Mucosa of stomach (tissue), 1 donor: ENCODE measurements around the gene NUB1.

Source experiments
- H3K27me3 ChIP-seq: one replicate; pipeline ENCODE4 v1.7.0; 2013; ENCODE audit warnings: mild to moderate bottlenecking, low read length; ENCODE audit not compliant: control insufficient read depth, insufficient read depth
- H3K36me3 ChIP-seq: one replicate; pipeline ENCODE4 v1.7.0; 2013; ENCODE audit warnings: low read length; ENCODE audit not compliant: control insufficient read depth, insufficient read depth
- H3K4me1 ChIP-seq: one replicate; pipeline ENCODE4 v1.7.0; 2013; ENCODE audit warnings: mild to moderate bottlenecking, low read length; ENCODE audit not compliant: control insufficient read depth, insufficient read depth
- H3K4me3 ChIP-seq: one replicate; pipeline ENCODE4 v1.7.0; 2013; ENCODE audit warnings: low read length
- H3K9ac ChIP-seq: one replicate; pipeline ENCODE4 v1.7.0; 2013; ENCODE audit warnings: mild to moderate bottlenecking, low read length, moderate library complexity
- H3K9me3 ChIP-seq: one replicate; pipeline ENCODE4 v1.7.0; 2013; ENCODE audit warnings: mild to moderate bottlenecking, low read length, moderate library complexity; ENCODE audit not compliant: control insufficient read depth
- donor health status: Pancreatic carcinoma.

NUB1 gene

GRCh38 chr7:151382079-151382885 is 40.7 kb downstream of the NUB1 start:
- Histone ChIP-seq H3K27me3 (peaks cover 23% of the 10 kb centered on the region), H3K9me3 (no peaks in the 10 kb centered on the region), H3K36me3 (no peaks in the 10 kb centered on the region), H3K4me1 (no peaks in the 10 kb centered on the region), H3K4me3 (no peak overlapping the region), H3K9ac (no peak overlapping the region)

GRCh38 chr7:151383638-151384351 is 42.2 kb downstream of the NUB1 start:
- Histone ChIP-seq H3K9ac (no peak overlapping the region), H3K36me3 (no peaks in the 10 kb centered on the region), H3K4me1 (no peaks in the 10 kb centered on the region), H3K4me3 (no peak overlapping the region), H3K27me3 (peaks cover 23% of the 10 kb centered on the region), H3K9me3 (no peaks in the 10 kb centered on the region)

GRCh38 chr7:151384352-151384697 is 42.7 kb downstream of the NUB1 start:
- no peak overlapping the region for H3K4me3 ChIP-seq
- no peak overlapping the region for H3K9ac ChIP-seq
- no peaks in the 10 kb centered on the region for H3K36me3 ChIP-seq
- no peaks in the 10 kb centered on the region for H3K4me1 ChIP-seq
- H3K9me3 ChIP-seq, result no peaks in the 10 kb centered on the region
- H3K27me3 ChIP-seq, result peaks cover 23% of the 10 kb centered on the region

- H3K27me3 ChIP-seq, result peaks cover 23% of the 10 kb centered on the region
- no peaks in the 10 kb centered on the region for H3K4me1 ChIP-seq
- no peaks in the 10 kb centered on the region for H3K36me3 ChIP-seq
- no peak overlapping the region for H3K4me3 ChIP-seq
- no peak overlapping the region for H3K9ac ChIP-seq
- no peaks in the 10 kb centered on the region for H3K9me3 ChIP-seq
Observed at GRCh38 chr7:151384776-151385625, 43.4 kb downstream of the NUB1 start.

GRCh38 chr7:151385626-151386300 is 44.2 kb downstream of the NUB1 start:
- no peaks in the 10 kb centered on the region for H3K36me3 ChIP-seq

GRCh38 chr7:151386301-151387160 is 44.9 kb downstream of the NUB1 start:
- no peak overlapping the region for H3K9ac ChIP-seq
- peaks cover 13% of the 10 kb centered on the region for H3K27me3 ChIP-seq
- H3K36me3 ChIP-seq, result no peaks in the 10 kb centered on the region
- no peak overlapping the region for H3K4me3 ChIP-seq
- no peaks in the 10 kb centered on the region for H3K9me3 ChIP-seq
- H3K4me1 ChIP-seq, result no peaks in the 10 kb centered on the region

More at GRCh38 chr7:151385626-151386300, 44.2 kb downstream of the NUB1 start:
- H3K4me1 ChIP-seq, result no peaks in the 10 kb centered on the region
- no peak overlapping the region for H3K4me3 ChIP-seq
- peaks cover 21% of the 10 kb centered on the region for H3K27me3 ChIP-seq
- H3K9ac ChIP-seq, result no peak overlapping the region
- H3K9me3 ChIP-seq, result no peaks in the 10 kb centered on the region

GRCh38 chr7:151387161-151388006 is 45.8 kb downstream of the NUB1 start:
- no peak overlapping the region for H3K9ac ChIP-seq
- H3K9me3 ChIP-seq, result no peaks in the 10 kb centered on the region
- no peak overlapping the region for H3K4me3 ChIP-seq
- H3K36me3 ChIP-seq, result no peaks in the 10 kb centered on the region
- H3K27me3 ChIP-seq, result peaks cover 4% of the 10 kb centered on the region
- no peaks in the 10 kb centered on the region for H3K4me1 ChIP-seq

GRCh38 chr7:151388007-151388297 is 46.3 kb downstream of the NUB1 start:
- Histone ChIP-seq H3K27me3 (no peaks in the 10 kb centered on the region), H3K4me1 (no peaks in the 10 kb centered on the region), H3K9me3 (no peaks in the 10 kb centered on the region), H3K36me3 (no peaks in the 10 kb centered on the region), H3K9ac (no peak overlapping the region), H3K4me3 (no peak overlapping the region)

- Histone ChIP-seq H3K9me3 (no peaks in the 10 kb centered on the region), H3K9ac (no peak overlapping the region), H3K4me1 (no peaks in the 10 kb centered on the region), H3K36me3 (no peaks in the 10 kb centered on the region), H3K4me3 (no peak overlapping the region), H3K27me3 (no peaks in the 10 kb centered on the region)
Observed at GRCh38 chr7:151388430-151388829, 46.8 kb downstream of the NUB1 start.

- H3K9me3 ChIP-seq, result no peaks in the 10 kb centered on the region
- no peak overlapping the region for H3K9ac ChIP-seq
- no peaks in the 10 kb centered on the region for H3K4me1 ChIP-seq
- H3K27me3 ChIP-seq, result no peaks in the 10 kb centered on the region
- no peak overlapping the region for H3K4me3 ChIP-seq
- H3K36me3 ChIP-seq, result no peaks in the 10 kb centered on the region
Observed at GRCh38 chr7:151389096-151389767, 47.6 kb downstream of the NUB1 start.
